Transverse colon (tissue), 4 donors: Measurements from ENCODE around the gene SEMA3F.

ENCODE experiments used
- EP300 ChIP-seq: sonication (generic); formaldehyde crosslinking; IDR thresholded peaks from one replicate; pipeline ENCODE4 v1.6.1; 2017; ENCODE audit warnings: antibody characterized with exemption, low read depth
- POLR2A ChIP-seq: fragments of 450-650 bp; IDR thresholded peaks from one replicate; pipeline ENCODE4 v1.6.1; 2016; ENCODE audit warnings: antibody characterized with exemption, mild to moderate bottlenecking, moderate library complexity
- POLR2AphosphoS5 ChIP-seq, 3 donors: sonication (generic); formaldehyde crosslinking; IDR thresholded peaks; one replicate each; pipeline ENCODE4 v1.6.1; 2016; ENCODE audit warnings: antibody characterized with exemption in 3 of 3
- TF ChIP-seq, protein P1 (sequence below), 5 experiments: fragments of 200-600 bp in 3 of 5; fragments of 450-650 bp in 2 of 5; sonication (generic) in 3 of 5; IDR thresholded peaks; 1 replicate in 2 of 5; 2 replicates in 3 of 5; pipeline ENCODE4 v1.5.1; 2016 to 2017; ENCODE audit warnings: antibody characterized with exemption in 5 of 5, inconsistent platforms in 3 of 5, mild to moderate bottlenecking in 2 of 5, moderate library complexity in 1 of 5

GRCh38 chr3:50134367-50134766 is 20.8 kb upstream of the SEMA3F start:
- TF ChIP-seq, protein P1, sequence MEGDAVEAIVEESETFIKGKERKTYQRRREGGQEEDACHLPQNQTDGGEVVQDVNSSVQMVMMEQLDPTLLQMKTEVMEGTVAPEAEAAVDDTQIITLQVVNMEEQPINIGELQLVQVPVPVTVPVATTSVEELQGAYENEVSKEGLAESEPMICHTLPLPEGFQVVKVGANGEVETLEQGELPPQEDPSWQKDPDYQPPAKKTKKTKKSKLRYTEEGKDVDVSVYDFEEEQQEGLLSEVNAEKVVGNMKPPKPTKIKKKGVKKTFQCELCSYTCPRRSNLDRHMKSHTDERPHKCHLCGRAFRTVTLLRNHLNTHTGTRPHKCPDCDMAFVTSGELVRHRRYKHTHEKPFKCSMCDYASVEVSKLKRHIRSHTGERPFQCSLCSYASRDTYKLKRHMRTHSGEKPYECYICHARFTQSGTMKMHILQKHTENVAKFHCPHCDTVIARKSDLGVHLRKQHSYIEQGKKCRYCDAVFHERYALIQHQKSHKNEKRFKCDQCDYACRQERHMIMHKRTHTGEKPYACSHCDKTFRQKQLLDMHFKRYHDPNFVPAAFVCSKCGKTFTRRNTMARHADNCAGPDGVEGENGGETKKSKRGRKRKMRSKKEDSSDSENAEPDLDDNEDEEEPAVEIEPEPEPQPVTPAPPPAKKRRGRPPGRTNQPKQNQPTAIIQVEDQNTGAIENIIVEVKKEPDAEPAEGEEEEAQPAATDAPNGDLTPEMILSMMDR (IDR thresholded peaks at IDR 0.05) = no peak
- TF ChIP-seq POLR2AphosphoS5 (IDR thresholded peaks at IDR 0.05) (no peak), POLR2A (no peak), EP300 (no peak)
